GM19240 (cell line): ENCODE data around the gene CHAC1.

Experiments
- DNase-seq: peaks from one replicate; pipeline ENCODE4 v3.0.0; 2011; ENCODE audit warnings: low spot score; ENCODE audit not compliant: insufficient read length

Gene CHAC1

GRCh38 chr15:40923551-40923950, 29.7 kb upstream of the CHAC1 start:
- DNase-seq, result no peak

GRCh38 chr15:40925495-40925862, 27.8 kb upstream of the CHAC1 start:
- DNase-seq, result no peak

GRCh38 chr15:40925863-40926658, 27.2 kb upstream of the CHAC1 start:
- no peak for DNase-seq

DNA sequence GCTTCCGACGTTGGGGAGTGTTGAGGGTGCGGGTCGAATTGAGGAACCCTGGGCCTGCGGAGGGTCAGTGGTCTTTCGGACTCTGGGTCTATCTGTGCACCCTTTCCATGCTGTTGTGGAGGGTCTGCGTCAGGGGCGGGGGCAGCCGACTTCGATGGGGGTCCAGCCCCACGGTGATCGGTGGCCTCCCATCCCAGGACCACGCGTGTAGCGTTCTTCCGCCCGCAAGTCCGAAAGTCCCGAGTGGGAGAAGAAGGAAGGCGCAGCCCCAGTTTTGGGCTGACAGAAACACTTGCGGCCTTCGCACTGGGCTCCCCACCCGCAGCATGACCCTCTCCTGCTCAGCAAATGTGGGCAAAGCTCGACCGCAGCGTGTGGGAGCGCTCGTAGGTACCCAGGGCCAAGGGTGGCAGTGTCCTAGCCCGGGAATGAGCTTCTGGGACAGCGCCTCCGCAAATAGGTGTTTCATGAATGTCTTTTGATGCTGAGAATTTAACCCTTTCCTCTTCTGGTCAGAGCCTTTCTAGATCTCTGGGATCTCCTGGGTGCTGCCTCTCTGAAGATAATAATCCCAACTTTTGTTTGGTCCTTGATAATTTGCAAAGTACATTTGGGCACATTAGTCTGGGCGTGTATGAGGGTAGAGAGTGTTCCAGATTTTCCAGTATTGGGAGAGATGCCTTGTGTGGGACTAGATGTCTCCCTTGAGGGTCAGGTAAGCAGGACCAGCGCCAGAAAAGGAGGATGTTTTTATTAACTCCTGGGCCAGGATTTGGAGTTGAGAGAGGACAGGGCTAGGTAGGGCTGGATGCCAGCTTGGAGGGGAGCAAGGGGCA, 26.4 kb upstream of the CHAC1 start:
- no peak for DNase-seq

GRCh38 chr15:40927495-40927872, 25.8 kb upstream of the CHAC1 start:
- DNase-seq, result no peak

DNA sequence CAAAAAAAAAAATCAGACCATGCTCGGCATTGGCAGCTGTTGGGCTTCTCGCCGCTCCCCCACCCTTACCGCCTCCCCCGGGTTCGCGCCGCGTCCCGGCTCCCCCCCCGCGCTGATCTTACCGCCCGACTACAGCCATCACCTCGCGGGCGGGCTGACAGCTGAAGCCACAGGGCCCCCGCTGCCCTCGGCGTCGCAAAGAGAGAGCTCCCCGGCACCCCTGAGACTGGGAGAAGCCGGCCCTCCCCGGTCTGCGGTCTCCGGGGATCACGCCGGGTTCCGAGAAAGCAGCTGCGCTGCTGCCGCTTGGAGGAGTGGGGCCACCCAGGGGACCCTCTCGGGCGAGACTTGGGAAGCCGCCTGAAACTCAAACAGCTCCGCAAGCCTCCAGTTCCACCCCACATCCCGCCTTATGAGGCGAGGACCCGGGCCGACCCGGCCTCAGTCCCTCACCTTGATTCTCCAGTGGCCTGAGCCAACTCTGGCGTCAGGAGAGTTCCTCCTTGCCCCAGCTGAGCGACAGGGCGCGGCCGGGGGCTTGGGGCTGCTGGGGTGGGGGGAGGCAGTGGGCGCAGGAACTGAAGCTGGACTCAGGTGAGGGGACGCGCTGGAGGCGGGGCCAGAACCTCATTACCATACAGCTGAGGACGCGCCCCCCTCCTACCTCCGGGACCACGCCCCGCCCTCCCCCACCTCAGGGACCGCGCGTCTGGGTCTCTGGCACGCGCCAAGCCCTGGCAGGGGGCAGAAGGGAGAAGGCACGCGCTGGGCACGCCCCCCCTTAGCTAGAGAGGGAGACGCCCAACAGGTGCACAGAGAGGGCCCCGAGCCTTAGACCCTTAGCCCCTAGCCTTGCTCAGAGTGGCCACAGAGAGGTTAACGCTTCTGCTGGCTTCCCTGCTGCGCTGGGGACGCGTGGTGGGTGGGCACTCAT, 25.1 kb upstream of the CHAC1 start:
- no peak for DNase-seq

DNA sequence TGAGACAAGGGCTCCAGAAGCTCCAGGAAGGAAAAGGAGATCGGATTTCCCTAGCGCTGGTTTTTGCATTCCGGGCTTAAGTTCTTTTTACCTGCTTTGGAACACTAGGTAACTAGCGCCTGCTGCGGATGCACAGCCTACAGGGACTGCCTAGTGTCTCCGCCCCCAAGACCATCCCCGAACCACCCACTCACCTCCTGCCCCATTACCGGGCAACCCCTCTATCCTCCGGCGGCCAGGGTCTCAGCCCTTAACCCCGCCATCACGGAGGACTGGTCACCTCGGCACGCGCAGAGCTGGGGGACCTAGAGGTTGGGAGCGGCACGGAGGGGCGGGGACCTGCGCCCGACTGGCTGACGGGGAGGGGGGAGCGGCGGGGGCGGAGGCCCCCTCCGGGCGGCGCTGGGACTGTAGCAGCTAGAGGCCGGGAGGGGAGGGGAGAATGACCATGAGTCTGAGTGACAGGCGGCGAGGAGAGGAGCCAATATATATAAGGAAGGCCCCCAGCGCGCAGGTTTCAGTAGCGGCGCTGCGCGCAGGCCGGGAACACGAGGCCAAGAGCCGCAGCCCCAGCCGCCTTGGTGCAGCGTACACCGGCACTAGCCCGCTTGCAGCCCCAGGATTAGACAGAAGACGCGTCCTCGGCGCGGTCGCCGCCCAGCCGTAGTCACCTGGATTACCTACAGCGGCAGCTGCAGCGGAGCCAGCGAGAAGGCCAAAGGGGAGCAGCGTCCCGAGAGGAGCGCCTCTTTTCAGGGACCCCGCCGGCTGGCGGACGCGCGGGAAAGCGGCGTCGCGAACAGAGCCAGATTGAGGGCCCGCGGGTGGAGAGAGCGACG, 24.2 kb upstream of the CHAC1 start, which contains the start of gene DLL4:
Gene DLL4, plus strand, starts transcription at position 520 of the 839 bp plus-strand sequence. CDS start 329 bp downstream, outside the sequence.
- DNase-seq, result no peak

- no peak for DNase-seq
Observed at GRCh38 chr15:40929660-40930429, 23.4 kb upstream of the CHAC1 start.

- DNase-seq, result no peak
Observed at GRCh38 chr15:40930430-40931299, 22.6 kb upstream of the CHAC1 start.

GRCh38 chr15:40931300-40932142, 21.8 kb upstream of the CHAC1 start:
- DNase-seq, result no peak

DNA sequence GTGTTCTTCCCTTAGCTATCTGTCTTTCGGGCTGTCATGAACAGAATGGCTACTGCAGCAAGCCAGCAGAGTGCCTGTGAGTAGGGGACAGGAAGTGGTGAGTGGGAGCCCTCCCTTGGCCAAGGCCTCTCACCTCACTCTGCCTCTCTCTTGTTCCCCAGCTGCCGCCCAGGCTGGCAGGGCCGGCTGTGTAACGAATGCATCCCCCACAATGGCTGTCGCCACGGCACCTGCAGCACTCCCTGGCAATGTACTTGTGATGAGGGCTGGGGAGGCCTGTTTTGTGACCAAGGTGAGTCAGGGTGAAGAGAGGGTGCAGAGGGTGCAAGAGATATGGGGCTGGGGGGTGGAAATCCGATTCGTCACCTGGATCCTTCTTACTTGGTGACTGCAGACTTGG, 21.1 kb upstream of the CHAC1 start:
- no peak for DNase-seq

DNA sequence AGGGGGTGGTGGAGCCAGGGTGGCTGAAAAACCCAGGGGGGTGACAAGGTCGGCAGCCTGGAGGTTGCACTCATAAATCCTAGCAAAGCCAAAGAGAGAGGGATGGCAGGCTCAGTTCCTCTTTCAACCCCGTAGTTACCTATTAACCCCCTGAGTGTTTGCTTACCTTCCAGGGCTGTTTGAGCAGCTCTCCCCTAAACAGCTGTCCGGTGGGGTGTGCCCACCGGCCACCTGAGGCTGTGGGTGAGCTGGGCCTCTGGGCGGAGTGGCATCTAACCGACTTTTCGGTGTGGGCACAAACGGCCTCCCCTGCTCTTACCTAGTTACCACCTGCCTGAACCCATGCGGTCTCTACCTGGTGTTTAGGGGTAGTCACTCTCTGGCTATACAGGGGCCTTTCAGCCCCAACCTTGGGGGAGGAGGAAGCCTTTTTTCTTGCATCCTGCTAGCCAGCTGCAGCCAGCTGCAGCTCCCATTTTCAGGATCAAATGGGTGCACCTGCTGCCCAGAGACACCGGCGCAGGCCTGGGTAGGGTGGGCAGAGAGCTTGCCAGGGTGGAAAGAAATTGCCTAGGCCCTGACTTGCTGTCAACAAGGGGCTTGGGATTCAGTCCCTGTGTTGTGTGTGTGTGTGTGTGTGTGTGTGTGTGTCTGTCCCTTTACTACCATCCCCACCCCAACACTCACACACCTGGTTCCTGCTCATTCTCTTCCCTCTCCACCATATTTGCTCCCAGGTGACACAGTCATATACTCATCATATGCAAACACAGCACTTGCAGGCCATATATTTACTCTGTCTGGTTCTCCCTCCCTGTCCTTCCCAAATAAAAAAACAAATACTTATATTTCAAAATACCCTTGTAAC, 20.4 kb upstream of the CHAC1 start:
- no peak for DNase-seq

DNA sequence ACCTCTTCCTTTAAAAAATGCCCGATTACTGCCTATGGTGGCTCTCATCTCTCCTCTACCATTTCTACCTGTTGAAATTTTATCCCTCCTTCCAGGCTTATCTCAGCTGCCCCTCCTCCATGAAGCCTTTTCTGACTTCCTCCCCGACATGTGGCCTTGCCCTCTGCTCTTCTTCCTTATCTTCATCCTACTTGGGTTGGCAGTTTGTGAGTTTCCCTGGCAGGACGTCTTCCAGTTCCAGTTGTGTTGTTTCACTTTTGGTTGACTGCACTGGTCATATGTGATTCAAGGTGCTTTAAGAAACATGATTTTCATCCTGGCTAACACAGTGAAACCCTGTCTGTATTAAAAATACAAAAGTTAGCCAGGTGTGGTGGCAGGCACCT, 19.8 kb upstream of the CHAC1 start:
- no peak for DNase-seq

DNA sequence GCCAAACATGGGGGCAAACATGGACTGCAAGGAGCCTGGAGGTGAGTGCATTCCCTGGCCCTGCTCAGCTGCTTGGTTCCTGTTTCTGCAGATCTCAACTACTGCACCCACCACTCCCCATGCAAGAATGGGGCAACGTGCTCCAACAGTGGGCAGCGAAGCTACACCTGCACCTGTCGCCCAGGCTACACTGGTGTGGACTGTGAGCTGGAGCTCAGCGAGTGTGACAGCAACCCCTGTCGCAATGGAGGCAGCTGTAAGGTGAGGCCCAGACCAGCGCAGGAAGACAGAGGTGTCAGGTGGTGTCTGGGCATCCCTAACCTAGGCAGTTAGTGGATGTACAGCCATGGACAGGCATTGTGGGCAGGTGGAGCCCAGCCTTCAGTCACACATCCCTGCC, 18.8 kb upstream of the CHAC1 start:
- no peak for DNase-seq

- DNase-seq, result no peak
Observed at GRCh38 chr15:40936234-40936708, 17.0 kb upstream of the CHAC1 start.

DNA sequence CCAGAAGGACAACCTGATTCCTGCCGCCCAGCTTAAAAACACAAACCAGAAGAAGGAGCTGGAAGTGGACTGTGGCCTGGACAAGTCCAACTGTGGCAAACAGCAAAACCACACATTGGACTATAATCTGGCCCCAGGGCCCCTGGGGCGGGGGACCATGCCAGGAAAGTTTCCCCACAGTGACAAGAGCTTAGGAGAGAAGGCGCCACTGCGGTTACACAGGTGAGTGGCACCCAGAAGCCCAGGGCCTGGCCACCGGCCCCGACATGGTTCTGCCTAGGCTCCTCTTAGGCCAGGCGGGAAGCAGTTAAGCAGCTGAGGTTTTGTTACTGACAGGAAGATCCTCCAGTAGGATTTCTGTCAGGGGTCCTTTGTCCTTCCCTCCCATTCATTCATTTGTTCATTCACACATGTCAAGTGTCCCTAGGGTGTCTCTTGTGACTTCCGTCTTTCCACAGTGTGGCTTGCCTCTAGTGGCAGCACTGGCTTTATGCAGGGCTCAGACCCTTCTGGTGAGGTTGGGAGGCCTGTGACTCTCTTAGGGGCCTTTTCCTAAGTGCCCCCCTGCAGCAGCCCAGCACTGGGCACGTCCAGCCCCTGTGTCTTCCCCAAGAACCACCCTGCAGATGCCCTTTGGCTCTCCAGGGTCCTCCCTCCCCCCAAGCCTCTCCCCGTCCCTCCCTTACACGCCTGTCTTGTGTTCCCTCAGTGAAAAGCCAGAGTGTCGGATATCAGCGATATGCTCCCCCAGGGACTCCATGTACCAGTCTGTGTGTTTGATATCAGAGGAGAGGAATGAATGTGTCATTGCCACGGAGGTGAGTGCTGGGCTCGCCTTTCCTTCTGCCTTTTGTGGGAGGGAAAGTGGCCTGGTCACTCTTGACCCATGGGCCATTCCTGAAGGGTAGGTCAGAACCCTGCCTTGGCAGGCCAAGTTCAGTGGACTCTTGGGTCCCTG, 16.3 kb upstream of the CHAC1 start:
- no peak for DNase-seq
